Measurements from ENCODE around the gene MYO1G.
A peak's percentile ranks its signal among the peaks of the same experiment; 100 is the strongest.

Gene MYO1G

GRCh38 chr7:44985033-44985695 is 6.3 kb upstream of the MYO1G start:
- no peak for DNase-seq (ENCODE audit: low read depth in 1 of 2, low spot score in 1 of 2)
- TF ChIP-seq SPI1 (IDR thresholded peaks at IDR 0.05; ENCODE audit: borderline replicate concordance, low read depth) (peak; percentile 51; the same call in 1 of the 2 replicates), REST (IDR thresholded peaks at IDR 0.05; ENCODE audit: insufficient replicate concordance, low read depth) (no peak), POLR2AphosphoS5 (IDR thresholded peaks at IDR 0.05; ENCODE audit: low read depth) (peak; percentile 55; the same call in 1 of the 2 replicates)
- no peaks in the 10 kb centered on the region for H3K27me3 ChIP-seq (ENCODE audit: insufficient read depth, poor library complexity, severe bottlenecking)
- peak overlapping the region; percentile 83 for H3K4me3 ChIP-seq (replicated peaks; ENCODE audit: insufficient read depth, low read length)
- H3K27ac ChIP-seq (replicated peaks) = peak overlapping the region; percentile 90

- no peak for DNase-seq (ENCODE audit: low read depth in 1 of 2, low spot score in 1 of 2)
- peak overlapping the region; percentile 90 for H3K27ac ChIP-seq (replicated peaks)
- H3K27me3 ChIP-seq (ENCODE audit: insufficient read depth, poor library complexity, severe bottlenecking) = no peaks in the 10 kb centered on the region
- TF ChIP-seq, protein P1, sequence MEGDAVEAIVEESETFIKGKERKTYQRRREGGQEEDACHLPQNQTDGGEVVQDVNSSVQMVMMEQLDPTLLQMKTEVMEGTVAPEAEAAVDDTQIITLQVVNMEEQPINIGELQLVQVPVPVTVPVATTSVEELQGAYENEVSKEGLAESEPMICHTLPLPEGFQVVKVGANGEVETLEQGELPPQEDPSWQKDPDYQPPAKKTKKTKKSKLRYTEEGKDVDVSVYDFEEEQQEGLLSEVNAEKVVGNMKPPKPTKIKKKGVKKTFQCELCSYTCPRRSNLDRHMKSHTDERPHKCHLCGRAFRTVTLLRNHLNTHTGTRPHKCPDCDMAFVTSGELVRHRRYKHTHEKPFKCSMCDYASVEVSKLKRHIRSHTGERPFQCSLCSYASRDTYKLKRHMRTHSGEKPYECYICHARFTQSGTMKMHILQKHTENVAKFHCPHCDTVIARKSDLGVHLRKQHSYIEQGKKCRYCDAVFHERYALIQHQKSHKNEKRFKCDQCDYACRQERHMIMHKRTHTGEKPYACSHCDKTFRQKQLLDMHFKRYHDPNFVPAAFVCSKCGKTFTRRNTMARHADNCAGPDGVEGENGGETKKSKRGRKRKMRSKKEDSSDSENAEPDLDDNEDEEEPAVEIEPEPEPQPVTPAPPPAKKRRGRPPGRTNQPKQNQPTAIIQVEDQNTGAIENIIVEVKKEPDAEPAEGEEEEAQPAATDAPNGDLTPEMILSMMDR (IDR thresholded peaks at IDR 0.05; ENCODE audit: insufficient read depth, low read length) = no peak
- no peak for TF ChIP-seq POLR2AphosphoS5 (IDR thresholded peaks at IDR 0.05; ENCODE audit: low read depth)
- TF ChIP-seq GABPA (IDR thresholded peaks at IDR 0.05; ENCODE audit: low read depth) = no peak
- TF ChIP-seq REST (IDR thresholded peaks at IDR 0.05; ENCODE audit: insufficient replicate concordance, low read depth) = no peak
- TF ChIP-seq SPI1 (IDR thresholded peaks at IDR 0.05; ENCODE audit: borderline replicate concordance, low read depth) = no peak
- H3K4me3 ChIP-seq (replicated peaks; ENCODE audit: insufficient read depth, low read length) = peak overlapping the region; percentile 83
Measured at GRCh38 chr7:44984478-44984758, 5.6 kb upstream of the MYO1G start.

DNA sequence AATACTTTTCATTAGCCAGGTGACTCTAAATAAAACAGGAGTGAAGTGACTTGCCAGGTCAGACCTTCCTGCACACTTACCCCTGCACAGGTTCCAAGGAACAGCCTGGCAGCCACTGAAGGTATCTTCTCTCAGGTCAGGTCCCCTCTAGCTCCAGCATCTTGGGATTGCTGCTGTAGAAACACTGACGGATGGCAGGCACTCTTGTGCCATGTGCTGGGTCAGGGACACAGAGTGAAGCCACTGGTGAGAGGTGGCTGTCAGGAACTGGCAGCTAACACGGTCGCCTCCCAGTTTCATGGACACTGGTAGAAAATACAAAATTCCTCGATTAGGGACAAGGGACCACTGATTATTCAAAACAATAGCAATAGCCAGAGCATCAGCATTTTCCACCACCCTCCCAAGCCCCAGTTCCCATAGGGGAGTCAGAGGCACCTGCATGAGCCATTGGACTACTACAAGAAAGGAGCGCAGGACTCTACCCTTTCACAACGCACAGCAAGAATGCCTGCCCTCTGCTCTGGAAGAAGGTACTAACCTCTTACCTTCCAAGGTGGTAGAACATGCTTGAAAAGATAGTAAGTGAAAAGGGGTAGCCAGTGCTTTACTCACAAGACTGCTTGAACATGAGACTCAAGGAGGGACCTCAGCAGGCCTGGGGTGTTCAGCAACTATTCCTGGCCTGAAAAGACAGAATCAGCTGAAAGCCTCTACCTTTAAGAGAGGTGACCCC is 5.1 kb upstream of the MYO1G start:
- Histone ChIP-seq H3K27me3 (ENCODE audit: insufficient read depth, poor library complexity, severe bottlenecking) (no peaks in the 10 kb centered on the region), H3K27ac (replicated peaks) (peak overlapping the region; percentile 90), H3K4me3 (replicated peaks; ENCODE audit: insufficient read depth, low read length) (peak overlapping the region; percentile 83)
- no peak for DNase-seq (ENCODE audit: low read depth in 1 of 2, low spot score in 1 of 2)
- peak; percentile 57 for TF ChIP-seq POLR2AphosphoS5 (IDR thresholded peaks at IDR 0.05; ENCODE audit: low read depth)
- TF ChIP-seq, protein P1 (IDR thresholded peaks at IDR 0.05; ENCODE audit: insufficient read depth, low read length) = no peak
- TF ChIP-seq REST (IDR thresholded peaks at IDR 0.05; ENCODE audit: insufficient replicate concordance, low read depth) = no peak

Measured in HL-60 (cell line).